Measurements from ENCODE around the gene SLC8A2. TPM values are rescaled to one million over a fixed set of nuclear protein-coding genes. Genes with fewer than 3 reads are reported as not detected.

Gene SLC8A2
- total and polyA plus RNA-seq, 10 of the 15 experiments (the other 5 are each of a cell fraction or from before 2014, with no cell fraction given): not detected

- Histone ChIP-seq H3K4me1 (ENCODE audit: control insufficient read depth, insufficient read depth, low read length) (no peaks in the 10 kb centered on the region), H4K20me1 (ENCODE audit: control insufficient read depth, insufficient read depth) (no peaks in the 10 kb centered on the region), H3K9me3 (replicated peaks; ENCODE audit: control insufficient read depth, insufficient read depth, low read length) (no peaks in the 10 kb centered on the region), H3K9ac (ENCODE audit: control insufficient read depth, insufficient read depth, low read length) (no peak overlapping the region), H3K36me3 (ENCODE audit: control insufficient read depth in 2 of 2, insufficient read depth in 2 of 2, low read length in 1 of 2) (no peaks in the 10 kb centered on the region), H3K79me2 (ENCODE audit: control insufficient read depth, insufficient read depth, low read length) (no peaks in the 10 kb centered on the region), H3K4me2 (ENCODE audit: control insufficient read depth, insufficient read depth) (no peak overlapping the region), H3K27ac (ENCODE audit: control insufficient read depth, insufficient read depth) (no peak overlapping the region), H3K27me3 (replicated peaks in 1 of 2; ENCODE audit: control insufficient read depth in 2 of 2, insufficient read depth in 2 of 2, low read length in 1 of 2) (peaks cover 5 to 7% of the 10 kb centered on the region in 2 experiments; a peak in 3 of 4 replicates), H3K4me3 (no peak overlapping the region), H2AFZ (ENCODE audit: control insufficient read depth, low read depth, low read length) (no peak overlapping the region)
- 80% methylated on average over 25 of the region's 27 CpGs for WGBS (ENCODE audit: insufficient coverage, insufficient replicate concordance, low lambda C conversion rate, missing lambda C conversion rate)
- intact Hi-C loops (cut with micrococcal nuclease; ENCODE audit: unreplicated experiment) (no loop called here), in situ Hi-C loops (cut with MboI) (no loop called here)
- DNase-seq (ENCODE audit: low read depth, low spot score) (no peak), FAIRE-seq (no peak), ATAC-seq (no peak)
- TF ChIP-seq REST (IDR thresholded peaks at IDR 0.05; ENCODE audit: low read depth, low read length): no peak
- no peak for TF ChIP-seq ZNF24 (IDR thresholded peaks at IDR 0.05)
- TF ChIP-seq LARP7 (IDR thresholded peaks at IDR 0.05): no peak
- TF ChIP-seq RFX5 (IDR thresholded peaks at IDR 0.05; ENCODE audit: low read depth, low read length): no peak
- TF ChIP-seq NFIC (IDR thresholded peaks at IDR 0.05; ENCODE audit: low read depth, low read length): no peak
- no peak for TF ChIP-seq ZBTB4 (CRISPR knock-in tag; IDR thresholded peaks at IDR 0.05)
- TF ChIP-seq SREBF2 (IDR thresholded peaks at IDR 0.05; ENCODE audit: low read length): no peak
- TF ChIP-seq FOS (IDR thresholded peaks at IDR 0.05; ENCODE audit: borderline replicate concordance, extremely low read depth, insufficient read length): no peak
- TF ChIP-seq NFYA (IDR thresholded peaks at IDR 0.05; ENCODE audit: borderline replicate concordance, low read depth, low read length): no peak
- no peak for TF ChIP-seq TBL1XR1 (IDR thresholded peaks at IDR 0.05; ENCODE audit: low read depth, low read length)
- no peak for TF ChIP-seq IRF3 (IDR thresholded peaks at IDR 0.05)
- no peak for TF ChIP-seq HDAC6 (IDR thresholded peaks at IDR 0.05; ENCODE audit: unreplicated experiment)
- no peak for TF ChIP-seq YBX1 (IDR thresholded peaks at IDR 0.05)
- ChIA-PET RAD21 (ENCODE audit: unreplicated experiment) (no interaction called here), SMC1A (ENCODE audit: uncharacterized antibody, unreplicated experiment) (no interaction called here), CTCF (no interaction called here), POLR2A (no interaction called here)
- BruUV-seq (replicated peaks): no TSS peak
Observed at GRCh38 chr19:47465957-47466356, 5.7 kb downstream of the SLC8A2 start.
